Gastrocnemius medialis (tissue), 4 donors: ENCODE measurements around the gene SIGLEC11. TPM values are rescaled to one million over a fixed set of nuclear protein-coding genes. Genes with fewer than 3 reads are reported as not detected.
"Not testable (repeated sequence)": the region's sequence is repeated elsewhere in the genome, so short reads cannot be mapped to it uniquely, and the experiment has no call there.

Source experiments
- ATAC-seq, 2 donors: fragments of 150-250 bp; one replicate each; pipeline ENCODE4 v1.9.1; 2016
- DNase-seq, 2 donors: peaks; one replicate each; pipeline ENCODE4 v3.0.0-alpha.2; 2019
- H3K27ac ChIP-seq, 4 donors: fragments of 200-600 bp; sonication (generic); 1 replicate in 1 of 4; 2 replicates in 3 of 4; pipeline ENCODE4 v1.5.1; 2016 to 2018; ENCODE audit warnings: mild to moderate bottlenecking in 2 of 4, moderate library complexity in 1 of 4
- H3K27me3 ChIP-seq, 3 donors: fragments of 200-600 bp; sonication (generic) in 2 of 3; 1 replicate in 1 of 3; 2 replicates in 2 of 3; pipeline versions ENCODE4 v1.5.1 to v1.6.0; 2016 to 2019; ENCODE audit warnings: mild to moderate bottlenecking in 1 of 3, moderate library complexity in 1 of 3
- H3K36me3 ChIP-seq, 2 donors: fragments of 200-600 bp; sonication (generic) in 1 of 2; one replicate each; pipeline ENCODE4 v1.5.1; 2017 to 2018
- H3K4me1 ChIP-seq, 2 donors: fragments of 200-600 bp; sonication (generic) in 1 of 2; one replicate each; pipeline ENCODE4 v1.5.1; 2016 to 2017; ENCODE audit warnings: mild to moderate bottlenecking in 2 of 2
- H3K4me3 ChIP-seq, 4 donors: fragments of 200-600 bp; sonication (generic) in 3 of 4; 1 replicate in 1 of 4; 2 replicates in 3 of 4; pipeline ENCODE4 v1.5.1; 2016 to 2019; ENCODE audit warnings: mild to moderate bottlenecking in 2 of 4
- H3K9me3 ChIP-seq, 3 donors: fragments of 200-600 bp; sonication (generic) in 2 of 3; 1 replicate in 1 of 3; 2 replicates in 2 of 3; pipeline ENCODE4 v1.5.1; 2016 to 2019
- CTCF ChIP-seq, 5 experiments: fragments of 450-650 bp in 3 of 5; fragments of 200-600 bp in 2 of 5; sonication (generic) in 2 of 5; IDR thresholded peaks in 4 of 5; conservative IDR thresholded peaks in 1 of 5; 1 replicate in 4 of 5; 2 replicates in 1 of 5; pipeline ENCODE4 v1.5.1; 2016 to 2019; ENCODE audit warnings: antibody characterized with exemption in 5 of 5, mild to moderate bottlenecking in 3 of 5, moderate library complexity in 3 of 5
- POLR2A ChIP-seq, 2 donors: fragments of 450-650 bp; IDR thresholded peaks; one replicate each; pipeline ENCODE4 v1.6.1; 2017; ENCODE audit warnings: antibody characterized with exemption in 2 of 2, mild to moderate bottlenecking in 2 of 2, moderate library complexity in 2 of 2
- in situ Hi-C, 4 donors: fragments of 200-750 bp; cut with MboI; loops; one replicate each; pipeline versions ENCODE4 v1.15.0 to v1.8.0; 2017; ENCODE audit warnings: low sequenced_read_pairs in 4 of 4
- intact Hi-C: fragments of 100-400 bp; cut with DNase I; formaldehyde crosslinking; loops from one replicate; pipeline ENCODE4 v1.15.1; 2023; ENCODE audit warnings: low total_unique reads
- total RNA-seq, 4 donors: library from RNA; depleted of rRNA; stranded (reverse); fragments of >200 nt; gene quantifications; one replicate each; pipeline versions ENCODE4 v1.1.0 to v1.2.3, GENCODE V29; 2016

Gene SIGLEC11
- total RNA-seq, 4 donors from 2014 or later, result 0.15 to 0.42 (median 0.25) TPM; not detected in 1

- no peak for ATAC-seq
- no peak for DNase-seq
- Histone ChIP-seq H3K4me3 (no peak overlapping the region), H3K27me3 (peaks cover 9 to 15% (median 15%) of the 10 kb centered on the region in 3 donors), H3K36me3 (peaks cover 0 to 2% of the 10 kb centered on the region in 2 donors), H3K27ac (no peak overlapping the region), H3K4me1 (no peaks in the 10 kb centered on the region), H3K9me3 (no peaks in the 10 kb centered on the region)
- intact Hi-C loops (no loop called here), in situ Hi-C loops (no loop called here)
- no peak for TF ChIP-seq POLR2A (IDR thresholded peaks at IDR 0.05)
Observed at GRCh38 chr19:49972841-49973240, 11.9 kb upstream of the SIGLEC11 start.

- Histone ChIP-seq H3K4me1 (no peaks in the 10 kb centered on the region), H3K4me3 (no peak overlapping the region), H3K36me3 (no peaks in the 10 kb centered on the region), H3K27me3 (peaks cover 10 to 18% (median 15%) of the 10 kb centered on the region in 3 donors), H3K9me3 (no peaks in the 10 kb centered on the region), H3K27ac (no peak overlapping the region)
- ATAC-seq (no peak), DNase-seq (no peak)
- intact Hi-C loops, result no loop called here
- TF ChIP-seq POLR2A (IDR thresholded peaks at IDR 0.05) (no peak), CTCF (IDR thresholded peaks at IDR 0.05 in 4 of 5, conservative IDR thresholded peaks at IDR 0.05 in 1 of 5) (no peak)
- in situ Hi-C loops, result no loop called here
Observed at GRCh38 chr19:49971991-49972411, 11.0 kb upstream of the SIGLEC11 start.

GRCh38 chr19:49969355-49969754, 8.4 kb upstream of the SIGLEC11 start:
- intact Hi-C loops, ATAC-seq, DNase-seq, H3K4me1 ChIP-seq, in situ Hi-C loops, H3K9me3 ChIP-seq, H3K36me3 ChIP-seq, H3K27ac ChIP-seq, H3K4me3 ChIP-seq: not testable (repeated sequence)
- H3K27me3 ChIP-seq, result peaks cover 11 to 18% (median 15%) of the 10 kb centered on the region in 3 donors

GRCh38 chr19:49968279-49968922, 7.4 kb upstream of the SIGLEC11 start:
- ATAC-seq (no peak), DNase-seq (no peak)
- Histone ChIP-seq H3K4me1 (no peaks in the 10 kb centered on the region), H3K4me3 (no peak overlapping the region), H3K27ac (no peak overlapping the region), H3K36me3 (no peaks in the 10 kb centered on the region), H3K27me3 (peaks cover 11 to 18% (median 15%) of the 10 kb centered on the region in 3 donors), H3K9me3 (no peaks in the 10 kb centered on the region)
- TF ChIP-seq POLR2A (IDR thresholded peaks at IDR 0.05), result no peak
- TF ChIP-seq CTCF (IDR thresholded peaks at IDR 0.05 in 4 of 5, conservative IDR thresholded peaks at IDR 0.05 in 1 of 5), result no peak
- intact Hi-C loops, result no loop called here
- in situ Hi-C loops, result no loop called here

- H3K36me3 ChIP-seq, H3K27ac ChIP-seq, H3K9me3 ChIP-seq, H3K4me3 ChIP-seq, ATAC-seq, intact Hi-C loops, DNase-seq, H3K4me1 ChIP-seq, H3K27me3 ChIP-seq, in situ Hi-C loops: not testable (repeated sequence)
Observed at GRCh38 chr19:49959892-49960291, 1.1 kb downstream of the SIGLEC11 start.

- H3K27me3 ChIP-seq, H3K9me3 ChIP-seq, H3K4me3 ChIP-seq, DNase-seq, in situ Hi-C loops, H3K36me3 ChIP-seq, H3K4me1 ChIP-seq, ATAC-seq, intact Hi-C loops, H3K27ac ChIP-seq: not testable (repeated sequence)
Observed at GRCh38 chr19:49958596-49958995, 2.4 kb downstream of the SIGLEC11 start.

- H3K4me1 ChIP-seq, in situ Hi-C loops, H3K9me3 ChIP-seq, H3K36me3 ChIP-seq, H3K27ac ChIP-seq, DNase-seq, H3K27me3 ChIP-seq, H3K4me3 ChIP-seq, intact Hi-C loops, ATAC-seq: not testable (repeated sequence)
Observed at GRCh38 chr19:49958144-49958543, 2.8 kb downstream of the SIGLEC11 start.
